ENCODE results near the gene MMP8. TPM values are rescaled to one million over a fixed set of nuclear protein-coding genes. Genes with fewer than 3 reads are reported as not detected.

MMP8 gene
- total and polyA plus RNA-seq, 10 of the 15 experiments (the other 5 are each of a cell fraction or from before 2014, with no cell fraction given), result 0.01 TPM; not detected in 9

DNA sequence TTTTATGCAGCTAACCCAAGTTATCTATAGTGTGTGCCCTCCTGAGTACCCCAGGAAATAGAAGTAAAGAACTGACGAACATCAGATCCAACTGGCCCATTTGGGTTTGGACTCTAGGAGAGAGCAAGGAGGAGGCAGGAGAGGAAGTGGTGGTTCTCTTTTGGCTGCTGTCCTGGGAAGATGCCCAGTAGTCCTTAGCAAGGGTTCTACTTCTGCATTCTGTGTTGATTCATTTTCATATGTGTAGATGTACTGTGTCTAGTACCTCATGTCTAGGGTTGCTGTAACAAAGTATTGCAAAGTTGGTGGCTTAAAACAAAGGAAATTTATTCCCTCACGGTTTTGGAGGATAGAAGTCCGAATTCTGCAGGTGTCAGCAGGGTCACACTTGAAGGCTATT is 12.6 kb downstream of the MMP8 start:
- Histone ChIP-seq H3K9ac (ENCODE audit: control insufficient read depth, insufficient read depth, low read length) (no peak overlapping the region), H2AFZ (ENCODE audit: control insufficient read depth, low read depth, low read length) (no peak overlapping the region), H3K4me2 (ENCODE audit: control insufficient read depth, insufficient read depth) (no peak overlapping the region), H4K20me1 (ENCODE audit: control insufficient read depth, insufficient read depth) (no peaks in the 10 kb centered on the region), H3K79me2 (ENCODE audit: control insufficient read depth, insufficient read depth, low read length) (no peaks in the 10 kb centered on the region), H3K27me3 (replicated peaks in 1 of 2; ENCODE audit: control insufficient read depth in 2 of 2, insufficient read depth in 2 of 2, low read length in 1 of 2) (no peaks in the 10 kb centered on the region; a peak in 1 of 4 replicates), H3K36me3 (ENCODE audit: control insufficient read depth in 2 of 2, insufficient read depth in 2 of 2, low read length in 1 of 2) (no peaks in the 10 kb centered on the region), H3K27ac (ENCODE audit: control insufficient read depth, insufficient read depth) (no peak overlapping the region), H3K9me3 (replicated peaks; ENCODE audit: control insufficient read depth, insufficient read depth, low read length) (no peaks in the 10 kb centered on the region), H3K4me3 (no peak overlapping the region), H3K4me1 (ENCODE audit: control insufficient read depth, insufficient read depth, low read length) (no peaks in the 10 kb centered on the region)
- POLR2A ChIA-PET, result no interaction called here
- in situ Hi-C loops (cut with MboI), result no loop called here
- BruUV-seq (replicated peaks), result no TSS peak
- intact Hi-C loops (cut with micrococcal nuclease; ENCODE audit: unreplicated experiment), result no loop called here
- RAD21 ChIA-PET (ENCODE audit: unreplicated experiment), result no interaction called here
- DNase-seq (ENCODE audit: low read depth, low spot score) (no peak), FAIRE-seq (no peak), ATAC-seq (no peak)
- CTCF ChIA-PET, result interaction anchor here (0.6 kb wide), 1 partner anchor 25 kb away, joined by 3 read pairs; no protein-coding TSS in a partner anchor
- SMC1A ChIA-PET (ENCODE audit: uncharacterized antibody, unreplicated experiment), result no interaction called here
- WGBS (ENCODE audit: insufficient coverage, insufficient replicate concordance, low lambda C conversion rate, missing lambda C conversion rate), result 3% methylated on average over 3 of the region's 3 CpGs
- TF ChIP-seq BCLAF1 (IDR thresholded peaks at IDR 0.05), result no peak
- TF ChIP-seq E4F1 (IDR thresholded peaks at IDR 0.05; ENCODE audit: borderline replicate concordance, partially characterized antibody), result no peak
- no peak for TF ChIP-seq CBX3 (IDR thresholded peaks at IDR 0.05; ENCODE audit: borderline replicate concordance, low read depth)
- no peak for TF ChIP-seq SUZ12 (IDR thresholded peaks at IDR 0.05; ENCODE audit: unreplicated experiment)
- TF ChIP-seq USF2 (IDR thresholded peaks at IDR 0.05; ENCODE audit: borderline replicate concordance, low read depth, low read length), result no peak
- TF ChIP-seq MEF2A (IDR thresholded peaks at IDR 0.05; ENCODE audit: insufficient read depth, low read depth, low read length), result no peak
- no peak for TF ChIP-seq BMI1 (IDR thresholded peaks at IDR 0.05; ENCODE audit: borderline replicate concordance)
- no peak for TF ChIP-seq IRF4 (IDR thresholded peaks at IDR 0.05; ENCODE audit: low read depth, low read length)
- TF ChIP-seq FOS (IDR thresholded peaks at IDR 0.05; ENCODE audit: borderline replicate concordance, extremely low read depth, insufficient read length), result no peak

All from GM12878 (cell line).